ENCODE results near the gene PCK2.

Gene PCK2

GRCh38 chr14:24150993-24151392 is 56.9 kb downstream of the PCK2 start:
- H3K27ac ChIP-seq: no peak overlapping the region
- TF ChIP-seq ZFX (IDR thresholded peaks at IDR 0.05): no peak
- no peak for TF ChIP-seq CTCF (conservative IDR thresholded peaks at IDR 0.05)

- no peak for TF ChIP-seq CTCF (conservative IDR thresholded peaks at IDR 0.05)
- no peak for TF ChIP-seq ZFX (IDR thresholded peaks at IDR 0.05)
- H3K27ac ChIP-seq: no peak overlapping the region
Observed at GRCh38 chr14:24151404-24152080, 57.4 kb downstream of the PCK2 start.
